Measurements from ENCODE around the gene CCDC148. TPM values are rescaled to one million over a fixed set of nuclear protein-coding genes. Genes with fewer than 3 reads are reported as not detected.

CCDC148 gene
- total RNA-seq, 1 donor from 2014 or later: 3.4 TPM

DNA sequence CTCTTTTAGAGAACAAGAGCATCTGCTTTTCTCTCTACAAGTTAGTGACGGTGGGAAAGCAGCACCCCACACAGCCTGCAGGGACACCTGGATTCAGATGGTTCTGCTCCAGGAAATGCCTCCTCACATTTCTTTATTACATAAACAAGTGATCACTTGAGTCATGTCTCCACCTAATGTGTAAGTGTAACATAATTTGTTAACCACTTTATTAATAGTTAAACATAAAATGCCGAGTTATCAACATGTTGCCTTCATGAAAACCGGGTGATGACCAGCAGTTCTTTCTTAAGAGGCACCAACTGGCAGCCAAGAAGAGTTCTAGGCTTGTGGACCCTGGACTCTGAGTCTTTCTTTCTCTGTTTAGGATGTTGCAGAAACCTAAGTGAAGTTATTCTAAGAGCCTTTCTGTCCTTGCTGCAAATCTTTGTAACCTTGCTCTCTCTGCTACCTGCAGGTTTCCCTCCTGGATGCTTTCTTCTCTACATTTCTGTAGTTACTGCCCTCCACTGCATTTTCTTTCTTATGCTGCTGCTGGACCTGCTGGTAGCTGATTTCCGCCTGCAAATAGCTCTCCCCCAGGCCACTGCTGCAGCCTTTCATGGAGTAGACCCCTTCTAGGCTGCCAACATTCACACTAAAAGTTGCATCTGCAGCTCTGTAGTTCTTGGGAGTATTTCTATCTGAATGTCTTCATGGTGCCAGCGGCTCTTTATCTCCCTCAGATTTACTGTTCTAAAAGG lies 330.6 kb downstream of the CCDC148 start:
- no peak for DNase-seq (ENCODE audit: low spot score)

DNA sequence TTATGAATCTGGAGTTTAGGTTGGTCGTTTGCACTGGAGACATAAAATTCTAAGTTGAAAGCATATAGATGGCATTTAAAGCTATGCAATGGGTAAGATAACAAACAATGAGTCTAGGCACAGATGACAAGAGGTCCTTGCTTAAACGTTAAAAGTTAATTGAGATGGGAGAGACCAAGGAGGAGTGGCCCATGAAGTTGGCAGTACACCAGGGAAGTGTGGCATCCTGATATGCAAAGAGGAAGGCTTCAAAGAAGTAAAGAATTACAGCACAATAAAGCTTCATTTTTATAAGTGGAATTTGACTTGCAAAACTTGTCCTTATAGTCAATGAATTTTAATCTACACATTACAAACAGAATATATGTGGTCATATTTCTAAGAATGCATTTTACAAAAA lies 331.7 kb downstream of the CCDC148 start:
- DNase-seq (ENCODE audit: low spot score): no peak

Other genes starting within 250 kb of the CCDC148 start
- gene PKP4, start 199 bp upstream of the CCDC148 start, total RNA-seq: 142 TPM

All from ureter (tissue), 1 donor.